CD4-positive, CD25-positive, alpha-beta regulatory T cell (primary cell): ENCODE data around the gene ENTPD7. TPM values are rescaled to one million over a fixed set of nuclear protein-coding genes. Genes with fewer than 3 reads are reported as not detected.

Experiments used
- ATAC-seq, 2 donors: fragments of 150-1000 bp; cut with Tn5 transposase; one replicate each; pipeline ENCODE4 v1.10.0; 2021; ENCODE audit warnings: low read depth in 2 of 2, moderate number of reproducible peaks in 2 of 2, moderate library complexity in 1 of 2
- DNase-seq, 3 donors: peaks; one replicate each; pipeline versions ENCODE4 v3.0.0 to v3.0.0-alpha.2; 2012 to 2022; ENCODE audit warnings: mixed read lengths in 1 of 3
- H3K27ac ChIP-seq: one replicate; pipeline ENCODE4 v1.7.0; 2013; ENCODE audit warnings: mild to moderate bottlenecking, low read length; ENCODE audit not compliant: insufficient read depth, poor library complexity, severe bottlenecking
- H3K27me3 ChIP-seq: one replicate; pipeline ENCODE4 v1.7.0; 2013; ENCODE audit warnings: low read length; ENCODE audit not compliant: control insufficient read depth, insufficient read depth
- H3K36me3 ChIP-seq: one replicate; pipeline ENCODE4 v1.7.0; 2013; ENCODE audit warnings: mild to moderate bottlenecking, low read length, moderate library complexity; ENCODE audit not compliant: control insufficient read depth, insufficient read depth
- H3K4me1 ChIP-seq: 2 replicates; pipeline ENCODE4 v1.7.0; 2013; ENCODE audit warnings: mild to moderate bottlenecking, low read length; ENCODE audit not compliant: insufficient read depth, control insufficient read depth, poor library complexity, severe bottlenecking
- H3K4me3 ChIP-seq: one replicate; pipeline ENCODE4 v1.7.0; 2013; ENCODE audit warnings: low read depth, mild to moderate bottlenecking, low read length, moderate library complexity
- H3K9me3 ChIP-seq, 2 experiments: 1 replicate in 1 of 2; 2 replicates in 1 of 2; pipeline ENCODE4 v1.7.0; 2013; ENCODE audit warnings: low read length in 2 of 2, mild to moderate bottlenecking in 1 of 2, moderate library complexity in 1 of 2; ENCODE audit not compliant: control insufficient read depth in 2 of 2
- H3K27ac Mint-ChIP-seq, 3 donors: one replicate each; pipeline ENCODE4 v1.8.0; 2020 to 2022; ENCODE audit warnings: mild to moderate bottlenecking in 3 of 3, mixed read lengths in 3 of 3, moderate library complexity in 2 of 3
- H3K27me3 Mint-ChIP-seq: one replicate; pipeline ENCODE4 v1.8.0; 2022; ENCODE audit warnings: mild to moderate bottlenecking, mixed read lengths
- H3K36me3 Mint-ChIP-seq: one replicate; pipeline ENCODE4 v1.8.0; 2020; ENCODE audit warnings: mixed read lengths
- H3K4me1 Mint-ChIP-seq, 4 donors: one replicate each; pipeline ENCODE4 v1.8.0; 2020 to 2022; ENCODE audit warnings: mixed read lengths in 4 of 4, mild to moderate bottlenecking in 1 of 4
- H3K4me3 Mint-ChIP-seq, 4 donors: one replicate each; pipeline ENCODE4 v1.8.0; 2020 to 2022; ENCODE audit warnings: mild to moderate bottlenecking in 4 of 4, mixed read lengths in 4 of 4, moderate library complexity in 3 of 4
- H3K9me3 Mint-ChIP-seq, 7 donors: one replicate each; pipeline ENCODE4 v1.8.0; 2020 to 2022; ENCODE audit warnings: mixed read lengths in 7 of 7, mild to moderate bottlenecking in 3 of 7, moderate library complexity in 2 of 7
- polyA plus RNA-seq, 4 donors: library from polyadenylated mRNA; unstranded; fragments of 300-500 nt; fragmentation: Illumina TruSeq; gene quantifications; one replicate each; pipeline ENCODE4 v1.2.3, GENCODE V29; 2021
- total RNA-seq: library from RNA; stranded (reverse); gene quantifications from one replicate; pipeline ENCODE4 v1.2.3, GENCODE V29; 2022

Gene ENTPD7
- total and polyA plus RNA-seq, 5 donors from 2014 or later = 0.94 to 3.2 (median 1.4) TPM

- no peak overlapping the region for H3K4me3 Mint-ChIP-seq
- Histone ChIP-seq H3K27ac (no peak overlapping the region), H3K4me3 (no peak overlapping the region), H3K36me3 (peaks cover 38% of the 10 kb centered on the region), H3K27me3 (no peaks in the 10 kb centered on the region), H3K9me3 (no peaks in the 10 kb centered on the region), H3K4me1 (no peaks in the 10 kb centered on the region)
- H3K4me1 Mint-ChIP-seq = no peaks in the 10 kb centered on the region
- no peaks in the 10 kb centered on the region for H3K27me3 Mint-ChIP-seq
- peaks cover 49% of the 10 kb centered on the region for H3K36me3 Mint-ChIP-seq
- peak overlapping the region in 1 of 3 donors; percentile 16 for H3K27ac Mint-ChIP-seq
- no peak for ATAC-seq
- H3K9me3 Mint-ChIP-seq = no peaks in the 10 kb centered on the region
- DNase-seq = peak in 1 of 3 donors; percentile 4
Observed at GRCh38 chr10:99698504-99699080, 39.3 kb downstream of the ENTPD7 start.

GRCh38 chr10:99700649-99701048 lies 41.3 kb downstream of the ENTPD7 start:
- no peaks in the 10 kb centered on the region for H3K9me3 ChIP-seq
- Mint-ChIP-seq H3K9me3 (no peaks in the 10 kb centered on the region), H3K36me3 (peaks cover 53% of the 10 kb centered on the region), H3K4me3 (no peak overlapping the region), H3K27me3 (no peaks in the 10 kb centered on the region), H3K27ac (no peak overlapping the region), H3K4me1 (no peaks in the 10 kb centered on the region)
- ATAC-seq (no peak), DNase-seq (no peak)
- H3K36me3 ChIP-seq = peaks cover 46% of the 10 kb centered on the region
- no peak overlapping the region for H3K4me3 ChIP-seq
- no peaks in the 10 kb centered on the region for H3K27me3 ChIP-seq
- H3K4me1 ChIP-seq = no peaks in the 10 kb centered on the region
- H3K27ac ChIP-seq = no peak overlapping the region

GRCh38 chr10:99708428-99709012 lies 49.2 kb downstream of the ENTPD7 start:
- no peaks in the 10 kb centered on the region for H3K4me1 Mint-ChIP-seq
- no peaks in the 10 kb centered on the region for H3K4me1 ChIP-seq
- peaks cover 47% of the 10 kb centered on the region for H3K36me3 ChIP-seq
- DNase-seq (no peak), ATAC-seq (no peak)
- no peaks in the 10 kb centered on the region for H3K27me3 Mint-ChIP-seq
- H3K27ac ChIP-seq = no peak overlapping the region
- no peak overlapping the region for H3K27ac Mint-ChIP-seq
- H3K9me3 ChIP-seq = no peaks in the 10 kb centered on the region
- H3K27me3 ChIP-seq = no peaks in the 10 kb centered on the region
- H3K36me3 Mint-ChIP-seq = peaks cover 40% of the 10 kb centered on the region
- H3K4me3 Mint-ChIP-seq = no peak overlapping the region
- H3K9me3 Mint-ChIP-seq = no peaks in the 10 kb centered on the region
- no peak overlapping the region for H3K4me3 ChIP-seq

- peak overlapping the region in 1 of 3 donors; percentile 91 for H3K27ac Mint-ChIP-seq
- peaks cover 39% of the 10 kb centered on the region for H3K36me3 Mint-ChIP-seq
- no peaks in the 10 kb centered on the region for H3K4me1 ChIP-seq
- H3K9me3 Mint-ChIP-seq = no peaks in the 10 kb centered on the region
- H3K27me3 Mint-ChIP-seq = no peaks in the 10 kb centered on the region
- no peak overlapping the region for H3K4me3 Mint-ChIP-seq
- H3K27ac ChIP-seq = no peak overlapping the region
- H3K36me3 ChIP-seq = peaks cover 50% of the 10 kb centered on the region
- no peak overlapping the region for H3K4me3 ChIP-seq
- no peaks in the 10 kb centered on the region for H3K9me3 ChIP-seq
- H3K4me1 Mint-ChIP-seq = peaks cover 0 to 2% (median 0%) of the 10 kb centered on the region in 4 donors
- no peak for DNase-seq
- no peak for ATAC-seq
- no peaks in the 10 kb centered on the region for H3K27me3 ChIP-seq
Observed at GRCh38 chr10:99709480-99710229, 50.3 kb downstream of the ENTPD7 start.

GRCh38 chr10:99711129-99711719 lies 51.9 kb downstream of the ENTPD7 start:
- Mint-ChIP-seq H3K27me3 (no peaks in the 10 kb centered on the region), H3K4me1 (peaks cover 0 to 2% (median 0%) of the 10 kb centered on the region in 4 donors), H3K9me3 (no peaks in the 10 kb centered on the region), H3K27ac (no peak overlapping the region), H3K4me3 (no peak overlapping the region), H3K36me3 (peaks cover 40% of the 10 kb centered on the region)
- peaks cover 47% of the 10 kb centered on the region for H3K36me3 ChIP-seq
- no peaks in the 10 kb centered on the region for H3K4me1 ChIP-seq
- peak; percentile 8 to 71 (median 37) for DNase-seq
- no peak overlapping the region for H3K27ac ChIP-seq
- ATAC-seq = peak; percentile 60 to 69
- no peaks in the 10 kb centered on the region for H3K27me3 ChIP-seq
- H3K9me3 ChIP-seq = no peaks in the 10 kb centered on the region
- H3K4me3 ChIP-seq = no peak overlapping the region

- Mint-ChIP-seq H3K27ac (no peak overlapping the region), H3K27me3 (no peaks in the 10 kb centered on the region), H3K4me3 (no peak overlapping the region), H3K4me1 (peaks cover 0 to 2% (median 0%) of the 10 kb centered on the region in 4 donors), H3K9me3 (no peaks in the 10 kb centered on the region), H3K36me3 (peaks cover 47% of the 10 kb centered on the region)
- no peaks in the 10 kb centered on the region for H3K27me3 ChIP-seq
- peaks cover 65% of the 10 kb centered on the region for H3K36me3 ChIP-seq
- no peak overlapping the region for H3K4me3 ChIP-seq
- no peak for DNase-seq
- no peak for ATAC-seq
- no peaks in the 10 kb centered on the region for H3K9me3 ChIP-seq
- no peak overlapping the region for H3K27ac ChIP-seq
- H3K4me1 ChIP-seq = no peaks in the 10 kb centered on the region
Observed at GRCh38 chr10:99714446-99714845, 55.1 kb downstream of the ENTPD7 start.

- Mint-ChIP-seq H3K27ac (no peak overlapping the region), H3K27me3 (no peaks in the 10 kb centered on the region), H3K4me1 (peaks cover 0 to 2% (median 1%) of the 10 kb centered on the region in 4 donors), H3K36me3 (peaks cover 49% of the 10 kb centered on the region), H3K9me3 (no peaks in the 10 kb centered on the region), H3K4me3 (no peak overlapping the region)
- ATAC-seq (no peak), DNase-seq (no peak)
- Histone ChIP-seq H3K27ac (no peak overlapping the region), H3K4me3 (no peak overlapping the region), H3K4me1 (no peaks in the 10 kb centered on the region), H3K27me3 (no peaks in the 10 kb centered on the region), H3K9me3 (no peaks in the 10 kb centered on the region), H3K36me3 (peaks cover 79% of the 10 kb centered on the region)
Observed at GRCh38 chr10:99720387-99720786, 61.1 kb downstream of the ENTPD7 start.
